K562 (cell line): ENCODE measurements around the gene DIPK1B. TPM values are rescaled to one million over a fixed set of nuclear protein-coding genes. Genes with fewer than 3 reads are reported as not detected.
"Not testable (repeated sequence)": the region's sequence is repeated elsewhere in the genome, so short reads cannot be mapped to it uniquely, and the experiment has no call there.

Experiments used
- REST ChIP-seq, 2 experiments: fragments of 450-650 bp; formaldehyde crosslinking in 1 of 2; IDR thresholded peaks; 2 replicates each; pipeline versions ENCODE4 v1.4.0 to v1.6.1; 2014 to 2020; ENCODE audit warnings: mild to moderate bottlenecking in 2 of 2, borderline replicate concordance in 1 of 2, low read depth in 1 of 2
- polyA plus RNA-seq, 8 experiments: library from polyadenylated mRNA; depleted of rRNA in 4 of 8; stranded (reverse) in 5 of 8; unstranded in 3 of 8; fragments of >200 nt; fragmentation: Nextera tagmentation in 2 of 8; fragmentation: Illumina TruSeq in 1 of 8; extraction: Ambion mirVana in 2 of 8; extraction: Trizol in 1 of 8; gene quantifications; 2 replicates each; pipeline versions ENCODE4 v1.2.1 to v1.2.3, GENCODE V29; 2011 to 2014; ENCODE audit warnings: inconsistent platforms in 1 of 8, missing spikeins in 1 of 8
- total RNA-seq, 7 experiments: library from RNA; depleted of rRNA in 6 of 7; stranded (reverse); fragments of >200 nt in 6 of 7; fragmentation: Illumina TruSeq in 2 of 7; extraction: Trizol in 2 of 7; gene quantifications; 2 replicates each; pipeline versions ENCODE4 v1.2.1 to v1.2.3, GENCODE V29; 2011 to 2021; ENCODE audit warnings: low replicate concordance in 1 of 7

DIPK1B gene
- total and polyA plus RNA-seq, 9 of the 15 experiments (the other 6 are each of a cell fraction or from before 2014, with no cell fraction given) = 0.08 to 22.3 (median 5.9) TPM

- peak; percentile 6; the same call in 1 of the 2 replicates for TF ChIP-seq REST (IDR thresholded peaks at IDR 0.05; ENCODE audit: borderline replicate concordance)
- TF ChIP-seq REST (CRISPR knock-in tag; IDR thresholded peaks at IDR 0.05; ENCODE audit: low read depth) = not testable (repeated sequence)
Measured at GRCh38 chr9:136766410-136767120, 54.2 kb downstream of the DIPK1B start (continued).
